ENCODE data around the gene ARHGAP32. TPM values are rescaled to one million over a fixed set of nuclear protein-coding genes. Genes with fewer than 3 reads are reported as not detected.

Gene ARHGAP32
- total RNA-seq, 1 experiment from 2014 or later, result 22.0 TPM

DNA sequence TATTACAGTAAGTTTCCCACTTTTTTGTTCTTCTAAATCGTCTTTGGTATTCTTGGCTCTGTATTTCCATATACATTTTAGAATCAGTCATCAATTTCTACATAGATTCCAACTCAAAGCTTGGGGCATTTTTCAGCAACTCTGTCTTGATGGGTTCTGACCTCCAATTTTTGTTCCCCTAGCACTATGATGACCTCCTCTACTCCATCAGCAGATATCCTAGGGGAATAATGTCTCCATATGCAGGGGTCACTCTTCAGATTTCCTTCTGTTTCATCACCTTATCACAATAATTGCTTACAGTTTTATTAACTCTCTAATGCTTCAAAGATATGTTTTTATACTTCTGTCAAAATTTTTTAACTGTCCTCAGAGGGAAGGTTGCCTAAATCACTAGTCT lies 158.1 kb downstream of the ARHGAP32 start:
- H3K79me2 ChIP-seq (ENCODE audit: insufficient read depth, low read length), result no peaks in the 10 kb centered on the region

More for the DNA sequence above, 158.1 kb downstream of the ARHGAP32 start:
- Histone ChIP-seq H3K4me2 (ENCODE audit: insufficient read depth, insufficient read length, low read length) (no peak overlapping the region), H2BK15ac (ENCODE audit: low read depth, low read length) (no peak overlapping the region), H3K23me2 (ENCODE audit: insufficient read length, low read depth, low read length, poor library complexity, severe bottlenecking) (no peaks in the 10 kb centered on the region), H2BK120ac (ENCODE audit: low read depth, low read length, poor library complexity, severe bottlenecking) (no peak overlapping the region), H4K20me1 (ENCODE audit: control insufficient read depth, insufficient read depth, insufficient read length) (no peaks in the 10 kb centered on the region), H2BK12ac (ENCODE audit: insufficient read length, low read depth, low read length) (no peak overlapping the region), H4K8ac (replicated peaks; ENCODE audit: insufficient read length, low read depth, low read length) (no peak overlapping the region), H3K56ac (ENCODE audit: insufficient read length, low read depth, low read length) (no peak overlapping the region), H4K5ac (ENCODE audit: insufficient read length, low read depth, low read length) (no peak overlapping the region), H3K14ac (ENCODE audit: insufficient read depth, low read length) (no peak overlapping the region), H3K18ac (ENCODE audit: insufficient read length, low read depth, low read length) (no peak overlapping the region), H4K91ac (ENCODE audit: insufficient read length, low read depth, low read length) (no peak overlapping the region), H3K9me3 (ENCODE audit: control insufficient read depth, low read depth, low read length) (no peaks in the 10 kb centered on the region), H2AK5ac (ENCODE audit: insufficient read length, low read length) (no peak overlapping the region), H2BK5ac (ENCODE audit: insufficient read length, low read length) (no peak overlapping the region), H3K27ac (ENCODE audit: insufficient read length, low read depth, low read length) (no peak overlapping the region), H3K4me1 (ENCODE audit: insufficient read depth, low read length) (no peaks in the 10 kb centered on the region), H3T11ph (ENCODE audit: low read length) (no peak overlapping the region), H3K79me1 (ENCODE audit: insufficient read depth, low read depth, low read length, poor library complexity, severe bottlenecking) (no peaks in the 10 kb centered on the region), H3K27me3 (ENCODE audit: insufficient read depth, low read length) (no peaks in the 10 kb centered on the region), H3K9ac (ENCODE audit: extremely low read depth, insufficient read length, low read length) (no peak overlapping the region), H2BK20ac (ENCODE audit: low read depth, low read length, poor library complexity, severe bottlenecking) (no peak overlapping the region), H3K4ac (ENCODE audit: low read depth, low read length) (no peak overlapping the region), H2AFZ (ENCODE audit: low read length) (no peak overlapping the region), H3K23ac (ENCODE audit: insufficient read length, low read depth, low read length) (no peak overlapping the region)
- no peaks in the 10 kb centered on the region; the same call in 1 of the 2 replicates for H3K27me3 Mint-ChIP-seq (ENCODE audit: low read depth)
- peaks cover 22 to 30% (median 23%) of the 10 kb centered on the region in 3 experiments for H3K36me3 Mint-ChIP-seq (ENCODE audit: insufficient read depth in 1 of 3, low read depth in 3 of 3)
- no peak overlapping the region for H3K27ac Mint-ChIP-seq
- no peak for DNase-seq
- no peak overlapping the region for H3K4me3 Mint-ChIP-seq
- TF ChIP-seq, protein P1, sequence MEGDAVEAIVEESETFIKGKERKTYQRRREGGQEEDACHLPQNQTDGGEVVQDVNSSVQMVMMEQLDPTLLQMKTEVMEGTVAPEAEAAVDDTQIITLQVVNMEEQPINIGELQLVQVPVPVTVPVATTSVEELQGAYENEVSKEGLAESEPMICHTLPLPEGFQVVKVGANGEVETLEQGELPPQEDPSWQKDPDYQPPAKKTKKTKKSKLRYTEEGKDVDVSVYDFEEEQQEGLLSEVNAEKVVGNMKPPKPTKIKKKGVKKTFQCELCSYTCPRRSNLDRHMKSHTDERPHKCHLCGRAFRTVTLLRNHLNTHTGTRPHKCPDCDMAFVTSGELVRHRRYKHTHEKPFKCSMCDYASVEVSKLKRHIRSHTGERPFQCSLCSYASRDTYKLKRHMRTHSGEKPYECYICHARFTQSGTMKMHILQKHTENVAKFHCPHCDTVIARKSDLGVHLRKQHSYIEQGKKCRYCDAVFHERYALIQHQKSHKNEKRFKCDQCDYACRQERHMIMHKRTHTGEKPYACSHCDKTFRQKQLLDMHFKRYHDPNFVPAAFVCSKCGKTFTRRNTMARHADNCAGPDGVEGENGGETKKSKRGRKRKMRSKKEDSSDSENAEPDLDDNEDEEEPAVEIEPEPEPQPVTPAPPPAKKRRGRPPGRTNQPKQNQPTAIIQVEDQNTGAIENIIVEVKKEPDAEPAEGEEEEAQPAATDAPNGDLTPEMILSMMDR (conservative IDR thresholded peaks at IDR 0.05), result no peak
- no CpG with 5 or more reads among the region's 1 CpG for WGBS (ENCODE audit: extremely low coverage, insufficient read length, low lambda C conversion rate)
- peaks cover 13 to 22% of the 10 kb centered on the region in 2 experiments; a peak in 4 of 5 replicates for H3K9me3 Mint-ChIP-seq
- peaks cover 6% of the 10 kb centered on the region in 2 experiments for H3K4me1 Mint-ChIP-seq
